Loucy (cell line): ENCODE measurements around the gene RPL9.

Experiments used
- EZH2phosphoT487 ChIP-seq: fragments of 200-600 bp; IDR thresholded peaks from 2 replicates; pipeline ENCODE4 v1.6.1; 2018; ENCODE audit warnings: antibody characterized with exemption, mild to moderate bottlenecking, moderate library complexity, borderline replicate concordance
- TF ChIP-seq, protein P1 (sequence below): fragments of 200-600 bp; sonication (generic); conservative IDR thresholded peaks from 2 replicates; pipeline ENCODE4 v1.5.1; 2014; ENCODE audit warnings: mild to moderate bottlenecking, antibody characterized with exemption, low read length

- TF ChIP-seq, protein P1, sequence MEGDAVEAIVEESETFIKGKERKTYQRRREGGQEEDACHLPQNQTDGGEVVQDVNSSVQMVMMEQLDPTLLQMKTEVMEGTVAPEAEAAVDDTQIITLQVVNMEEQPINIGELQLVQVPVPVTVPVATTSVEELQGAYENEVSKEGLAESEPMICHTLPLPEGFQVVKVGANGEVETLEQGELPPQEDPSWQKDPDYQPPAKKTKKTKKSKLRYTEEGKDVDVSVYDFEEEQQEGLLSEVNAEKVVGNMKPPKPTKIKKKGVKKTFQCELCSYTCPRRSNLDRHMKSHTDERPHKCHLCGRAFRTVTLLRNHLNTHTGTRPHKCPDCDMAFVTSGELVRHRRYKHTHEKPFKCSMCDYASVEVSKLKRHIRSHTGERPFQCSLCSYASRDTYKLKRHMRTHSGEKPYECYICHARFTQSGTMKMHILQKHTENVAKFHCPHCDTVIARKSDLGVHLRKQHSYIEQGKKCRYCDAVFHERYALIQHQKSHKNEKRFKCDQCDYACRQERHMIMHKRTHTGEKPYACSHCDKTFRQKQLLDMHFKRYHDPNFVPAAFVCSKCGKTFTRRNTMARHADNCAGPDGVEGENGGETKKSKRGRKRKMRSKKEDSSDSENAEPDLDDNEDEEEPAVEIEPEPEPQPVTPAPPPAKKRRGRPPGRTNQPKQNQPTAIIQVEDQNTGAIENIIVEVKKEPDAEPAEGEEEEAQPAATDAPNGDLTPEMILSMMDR: no peak
- TF ChIP-seq EZH2phosphoT487: no peak
These were observed 26.0 kb upstream of the RPL9 start for GRCh38 chr4:39484582-39485272.
